Activated T-cell treated with anti-CD3 and anti-CD28 coated beads, Interleukin-2, amount 50 U/mL, for 24 hours (primary cell): Measurements from ENCODE around the gene JPH2.

ENCODE experiments used
- DNase-seq: peaks from one replicate; pipeline ENCODE4 v3.0.0-alpha.2; 2020
- H3K27ac Mint-ChIP-seq: 2 replicates; pipeline ENCODE4 v1.8.0; 2020; ENCODE audit warnings: mild to moderate bottlenecking, mixed read lengths
- H3K27me3 Mint-ChIP-seq: 2 replicates; pipeline ENCODE4 v1.8.0; 2020; ENCODE audit warnings: mixed read lengths
- H3K36me3 Mint-ChIP-seq: 2 replicates; pipeline ENCODE4 v1.8.0; 2020; ENCODE audit warnings: low read depth, mixed read lengths
- H3K4me1 Mint-ChIP-seq: 2 replicates; pipeline ENCODE4 v1.8.0; 2020; ENCODE audit warnings: low read depth, mixed read lengths
- H3K4me3 Mint-ChIP-seq: 2 replicates; pipeline ENCODE4 v1.8.0; 2020; ENCODE audit warnings: mild to moderate bottlenecking, moderate library complexity, mixed read lengths
- H3K9me3 Mint-ChIP-seq: 2 replicates; pipeline ENCODE4 v1.8.0; 2020; ENCODE audit warnings: mixed read lengths

Gene JPH2

DNA sequence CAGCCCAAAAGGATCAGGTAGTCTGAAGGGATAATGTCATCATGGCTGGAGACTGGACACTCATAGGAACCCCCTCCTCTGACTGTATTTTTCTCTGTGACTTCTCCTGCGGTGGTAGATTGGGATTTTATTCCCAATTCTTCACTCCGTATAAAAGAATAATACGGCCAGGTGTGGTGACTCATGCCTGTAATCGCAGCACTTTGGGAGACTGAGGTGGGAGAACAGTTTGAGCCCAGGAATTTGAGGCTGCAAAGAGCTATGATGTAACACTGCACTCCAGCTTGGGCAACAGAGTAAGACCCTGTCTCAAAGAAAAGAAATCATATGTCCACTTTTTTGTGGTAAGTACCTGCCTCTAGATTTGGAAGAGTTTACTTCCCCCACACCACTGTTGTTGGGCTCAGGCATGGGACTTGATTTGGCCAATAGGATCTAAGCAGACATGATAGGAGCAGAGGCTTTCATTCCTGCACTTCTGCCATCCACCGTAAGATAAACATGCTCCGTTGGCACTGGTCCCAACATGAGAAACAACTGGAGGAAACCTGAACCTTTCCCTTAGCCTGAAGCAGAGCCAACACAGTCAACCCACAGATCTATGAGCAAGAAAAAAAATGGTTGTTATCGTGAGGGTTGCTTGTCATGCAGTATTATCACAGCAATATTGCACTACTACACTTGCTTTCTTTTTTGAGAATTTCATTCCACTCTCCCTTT, 82.0 kb downstream of the JPH2 start:
- Mint-ChIP-seq H3K9me3 (peaks cover 17% of the 10 kb centered on the region), H3K4me3 (no peak overlapping the region), H3K27ac (no peak overlapping the region), H3K36me3 (no peaks in the 10 kb centered on the region), H3K27me3 (peaks cover 88% of the 10 kb centered on the region), H3K4me1 (no peaks in the 10 kb centered on the region)
- no peak for DNase-seq

DNA sequence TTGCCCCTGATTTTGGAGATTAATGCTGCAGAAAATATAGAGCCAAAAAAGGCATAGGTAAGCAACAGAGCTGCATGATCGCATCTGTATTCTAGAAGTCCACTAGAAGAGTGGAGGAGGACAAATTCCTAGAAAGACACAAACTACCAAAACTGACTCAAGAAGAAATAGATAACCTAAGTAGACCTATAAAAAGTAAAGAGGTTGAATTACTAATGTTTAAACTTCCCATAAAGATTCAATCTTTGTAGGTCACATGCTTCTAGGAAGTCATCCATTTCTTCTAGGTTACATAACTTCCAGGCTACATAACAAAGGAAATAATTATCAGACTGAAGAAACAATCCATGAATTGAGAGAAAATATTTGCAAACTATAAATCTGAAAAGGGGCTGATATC, 84.4 kb downstream of the JPH2 start:
- Mint-ChIP-seq H3K4me1 (no peaks in the 10 kb centered on the region), H3K27me3 (peaks cover 76% of the 10 kb centered on the region), H3K36me3 (no peaks in the 10 kb centered on the region), H3K9me3 (peaks cover 10% of the 10 kb centered on the region), H3K4me3 (no peak overlapping the region), H3K27ac (no peak overlapping the region)
- DNase-seq: no peak

DNA sequence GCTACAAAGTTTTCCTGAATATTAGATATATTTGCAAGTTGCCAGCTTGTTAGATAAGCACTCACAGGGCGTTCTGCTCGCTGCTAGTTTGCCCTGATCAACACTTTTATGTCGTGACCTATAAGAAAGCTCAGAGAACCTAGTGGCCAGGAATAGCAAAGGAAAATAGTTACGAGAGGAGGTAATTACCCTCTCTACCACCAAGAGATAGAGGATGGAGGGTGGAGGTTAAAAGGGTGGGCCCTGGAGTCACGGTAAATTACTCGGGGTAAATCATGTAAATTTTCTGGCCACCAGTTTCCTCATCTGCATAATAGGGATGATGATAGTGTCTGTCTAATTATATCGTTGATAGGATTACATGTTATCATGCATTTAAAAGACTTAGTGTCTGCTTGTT, 87.2 kb downstream of the JPH2 start:
- Mint-ChIP-seq H3K36me3 (no peaks in the 10 kb centered on the region), H3K4me3 (no peak overlapping the region), H3K9me3 (peaks cover 6% of the 10 kb centered on the region), H3K27ac (no peak overlapping the region), H3K27me3 (peaks cover 57% of the 10 kb centered on the region), H3K4me1 (no peaks in the 10 kb centered on the region)
- no peak for DNase-seq

DNA sequence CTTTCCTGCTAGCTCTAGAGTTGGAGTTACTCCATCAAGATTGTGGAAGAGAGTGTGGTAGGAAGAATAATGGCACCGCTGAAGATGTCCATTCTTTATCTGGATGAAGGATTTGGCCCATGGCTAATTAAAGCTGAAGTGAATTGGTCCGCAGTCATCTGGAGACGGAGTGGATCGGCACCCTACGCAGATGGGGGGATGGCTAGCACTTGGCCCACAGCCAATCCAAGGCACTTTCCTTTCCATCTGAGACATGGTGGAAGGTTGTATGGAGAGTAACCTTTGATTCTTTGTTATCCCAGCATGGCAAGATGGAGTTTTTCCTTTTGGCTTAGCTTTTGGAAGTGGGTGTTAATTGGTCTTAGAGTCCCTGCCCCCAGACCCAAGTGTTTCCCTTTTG, 88.3 kb downstream of the JPH2 start:
- Mint-ChIP-seq H3K27ac (no peak overlapping the region), H3K4me1 (no peaks in the 10 kb centered on the region), H3K9me3 (peaks cover 6% of the 10 kb centered on the region), H3K36me3 (no peaks in the 10 kb centered on the region), H3K27me3 (peaks cover 53% of the 10 kb centered on the region), H3K4me3 (no peak overlapping the region)
- DNase-seq: no peak

DNA sequence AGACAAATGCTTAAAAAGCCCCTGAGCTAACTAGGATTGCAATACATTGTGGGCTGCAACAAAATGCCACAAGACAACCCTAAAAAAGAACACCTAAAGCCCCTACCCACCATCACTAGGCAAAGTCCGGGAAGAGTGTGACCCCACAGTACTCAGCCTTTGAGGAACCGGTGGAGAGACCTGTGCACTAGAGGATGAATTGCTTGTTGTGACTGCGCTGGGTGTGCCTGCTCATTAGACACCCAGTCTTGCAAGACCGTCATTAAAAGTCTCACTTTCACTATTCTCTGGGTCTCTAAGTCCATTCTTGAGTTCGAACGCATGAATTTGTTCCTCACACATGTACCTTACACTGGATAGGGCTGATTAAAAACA, 88.7 kb downstream of the JPH2 start:
- Mint-ChIP-seq H3K4me3 (no peak overlapping the region), H3K36me3 (no peaks in the 10 kb centered on the region), H3K4me1 (no peaks in the 10 kb centered on the region), H3K9me3 (peaks cover 6% of the 10 kb centered on the region), H3K27me3 (peaks cover 51% of the 10 kb centered on the region), H3K27ac (no peak overlapping the region)
- no peak for DNase-seq

DNA sequence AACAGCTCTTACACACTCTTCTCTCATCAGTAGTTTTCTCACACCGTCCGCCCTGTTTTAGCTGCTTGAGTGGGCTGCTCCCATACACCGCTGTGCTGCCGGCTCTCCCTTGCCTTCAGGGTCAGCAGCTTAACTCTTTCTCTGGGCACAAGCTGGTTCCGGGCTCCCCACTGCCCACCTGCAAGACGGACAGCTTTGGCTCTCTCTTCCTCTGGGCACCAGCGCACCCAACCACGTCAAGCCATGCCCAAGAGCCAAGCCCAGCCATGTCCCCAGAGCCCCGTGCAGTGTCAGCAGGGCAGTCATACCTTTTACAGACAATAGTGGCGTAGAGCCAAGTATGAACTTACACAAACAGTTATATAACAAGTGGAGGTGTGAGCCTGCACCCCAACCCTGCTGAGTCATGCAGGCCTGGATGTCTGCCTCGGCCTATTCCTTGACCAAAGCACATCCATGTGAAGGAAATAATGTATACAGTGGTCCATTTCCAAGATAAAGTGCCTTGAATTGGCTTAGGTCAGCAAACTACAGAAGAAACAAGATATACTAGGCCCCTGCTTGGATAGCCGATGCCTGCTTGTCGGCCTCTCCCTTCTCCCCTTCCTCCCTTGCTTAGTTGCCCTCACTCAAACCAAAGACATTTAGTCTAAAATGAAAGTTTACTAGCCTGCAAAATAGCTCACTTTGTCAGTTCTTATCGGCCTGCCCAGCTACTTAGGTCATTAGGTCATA, 89.3 kb downstream of the JPH2 start:
- Mint-ChIP-seq H3K4me1 (no peaks in the 10 kb centered on the region), H3K36me3 (no peaks in the 10 kb centered on the region), H3K27me3 (peaks cover 52% of the 10 kb centered on the region), H3K9me3 (peaks cover 3% of the 10 kb centered on the region), H3K4me3 (no peak overlapping the region), H3K27ac (no peak overlapping the region)
- no peak for DNase-seq

DNA sequence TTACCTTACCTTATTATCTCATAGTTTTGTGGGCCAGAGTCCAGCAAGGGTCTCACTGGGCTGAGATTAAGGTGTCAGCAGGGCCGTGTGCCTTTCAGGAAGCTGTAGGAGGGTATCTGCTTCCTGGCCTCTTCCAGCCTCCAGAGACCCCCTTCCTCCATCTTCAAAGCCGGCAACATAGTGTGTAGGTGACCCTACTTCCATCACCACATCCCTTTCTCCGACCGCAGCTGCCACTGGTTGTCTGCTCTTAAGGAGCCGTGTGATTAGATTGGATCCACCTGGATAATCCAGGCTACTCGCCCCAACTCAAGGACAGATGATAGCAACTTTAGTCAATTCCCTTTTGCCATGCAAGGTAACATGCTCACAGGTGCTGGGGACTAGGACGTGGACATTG, 91.2 kb downstream of the JPH2 start:
- no peak for DNase-seq
- no peak overlapping the region for H3K27ac Mint-ChIP-seq
- H3K27me3 Mint-ChIP-seq: peaks cover 36% of the 10 kb centered on the region
- H3K4me3 Mint-ChIP-seq: no peak overlapping the region
- no peaks in the 10 kb centered on the region for H3K36me3 Mint-ChIP-seq
- H3K4me1 Mint-ChIP-seq: no peaks in the 10 kb centered on the region
- H3K9me3 Mint-ChIP-seq: no peaks in the 10 kb centered on the region

DNA sequence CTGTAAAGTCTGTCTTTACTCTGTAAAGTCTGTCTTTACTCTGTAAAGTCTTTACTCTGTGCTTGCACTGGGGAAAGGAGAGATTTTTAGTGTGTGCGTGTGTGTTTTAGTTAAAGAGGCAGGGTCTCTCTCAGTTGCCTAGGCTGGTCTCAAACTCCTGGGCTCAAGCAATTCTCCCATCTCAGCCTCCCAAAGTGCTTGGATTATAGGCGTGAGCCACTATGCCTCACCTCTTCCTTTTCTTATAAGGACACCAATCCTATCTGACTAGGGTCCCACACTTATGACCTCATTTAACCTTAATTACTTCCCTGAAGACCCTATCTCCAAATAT, 93.8 kb downstream of the JPH2 start:
- Mint-ChIP-seq H3K9me3 (no peaks in the 10 kb centered on the region), H3K27ac (no peak overlapping the region), H3K27me3 (peaks cover 19% of the 10 kb centered on the region)

DNA sequence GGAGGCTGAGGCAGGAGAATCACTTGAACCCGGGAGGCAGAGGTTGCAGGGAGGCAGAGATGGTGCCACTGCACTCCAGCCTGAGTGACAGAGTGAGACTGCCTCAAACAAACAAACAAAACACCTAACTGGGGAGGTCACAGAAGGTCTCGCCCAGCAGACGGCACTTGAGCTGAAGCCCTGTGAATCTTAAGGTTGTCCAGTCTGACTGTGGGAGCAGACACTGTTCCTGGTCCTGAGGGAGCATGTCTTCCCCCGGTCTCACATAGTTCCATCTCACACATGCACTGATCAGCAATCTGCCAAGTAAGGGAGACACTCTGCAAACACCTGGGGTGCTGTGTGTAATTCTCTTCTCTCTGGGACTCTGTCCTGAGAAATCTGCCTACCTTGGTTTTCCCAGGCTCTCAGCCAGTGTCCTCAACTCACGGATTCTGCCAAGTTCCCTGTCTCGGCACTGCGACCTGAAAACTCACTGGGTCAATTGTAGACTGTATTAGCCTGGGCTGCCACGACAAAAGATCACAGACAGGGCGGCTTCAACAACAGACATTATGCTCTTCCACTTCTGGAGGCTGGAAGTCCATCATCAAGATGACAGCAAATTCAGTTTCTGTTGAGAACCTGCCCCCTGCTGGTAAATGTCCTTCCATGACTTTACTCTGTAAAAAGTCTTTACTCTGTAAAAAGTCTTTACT, 94.3 kb downstream of the JPH2 start:
- Mint-ChIP-seq H3K4me1 (no peaks in the 10 kb centered on the region), H3K9me3 (no peaks in the 10 kb centered on the region), H3K36me3 (no peaks in the 10 kb centered on the region), H3K27me3 (peaks cover 18% of the 10 kb centered on the region), H3K4me3 (no peak overlapping the region), H3K27ac (no peak overlapping the region)
- DNase-seq: no peak

More for the DNA sequence above, 93.8 kb downstream of the JPH2 start:
- Mint-ChIP-seq H3K36me3 (no peaks in the 10 kb centered on the region), H3K4me3 (no peak overlapping the region), H3K4me1 (no peaks in the 10 kb centered on the region)
- no peak for DNase-seq

DNA sequence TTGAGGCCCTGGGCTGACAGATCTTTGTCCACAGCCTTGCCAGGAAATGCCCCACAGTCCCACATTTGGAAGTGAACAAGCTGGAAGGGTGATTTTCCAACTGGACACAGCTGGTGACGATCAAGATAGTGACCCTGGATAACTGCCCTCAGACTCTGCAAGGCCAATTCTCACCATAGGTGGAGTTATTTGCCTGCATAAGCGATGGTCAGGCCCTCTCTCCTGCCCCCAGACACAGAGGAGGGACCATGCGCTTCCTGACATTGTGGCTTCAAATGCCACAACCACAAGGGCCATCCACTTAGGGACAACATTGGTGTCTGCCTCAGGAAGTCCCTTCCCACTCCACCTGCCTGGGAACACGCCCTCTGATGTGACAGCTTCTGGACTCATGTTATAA, 96.0 kb downstream of the JPH2 start:
- no peak overlapping the region for H3K27ac Mint-ChIP-seq
- DNase-seq: no peak
- H3K27me3 Mint-ChIP-seq: peaks cover 14% of the 10 kb centered on the region
- H3K36me3 Mint-ChIP-seq: no peaks in the 10 kb centered on the region
- H3K4me3 Mint-ChIP-seq: no peak overlapping the region
- no peaks in the 10 kb centered on the region for H3K9me3 Mint-ChIP-seq
- H3K4me1 Mint-ChIP-seq: no peaks in the 10 kb centered on the region

DNA sequence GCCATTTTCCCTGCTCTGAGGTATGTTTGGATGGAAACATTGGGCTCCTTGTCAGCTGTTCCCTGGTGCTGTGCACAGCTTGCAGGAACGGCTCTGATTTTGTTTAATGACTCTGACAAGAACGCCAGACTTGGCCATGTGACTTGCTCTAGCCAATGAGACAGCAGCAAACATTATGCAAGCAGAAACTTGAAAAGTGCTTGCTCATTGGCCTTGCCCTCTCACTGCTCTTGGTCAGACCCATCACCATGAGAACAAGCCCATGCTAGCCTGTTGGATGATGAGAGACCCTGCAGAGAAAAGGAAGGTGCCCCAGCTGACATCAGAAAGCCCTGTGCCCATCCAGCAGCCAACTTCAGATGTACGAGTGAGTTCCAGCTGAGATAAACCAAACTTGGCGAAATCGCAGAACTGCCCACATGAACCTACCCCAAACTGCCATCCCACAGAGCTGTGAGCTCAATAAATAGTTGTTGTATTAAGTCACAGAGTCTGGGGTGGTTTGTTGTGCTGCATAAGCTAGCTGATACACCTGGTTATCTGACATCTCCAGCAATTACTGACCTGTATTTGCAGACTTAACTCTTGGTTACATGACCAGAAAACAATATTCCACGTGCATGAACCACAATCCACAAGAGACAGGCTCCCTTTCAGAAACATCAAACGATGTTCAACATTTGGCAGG, 96.9 kb downstream of the JPH2 start:
- no peaks in the 10 kb centered on the region for H3K4me1 Mint-ChIP-seq
- no peaks in the 10 kb centered on the region for H3K36me3 Mint-ChIP-seq

DNA sequence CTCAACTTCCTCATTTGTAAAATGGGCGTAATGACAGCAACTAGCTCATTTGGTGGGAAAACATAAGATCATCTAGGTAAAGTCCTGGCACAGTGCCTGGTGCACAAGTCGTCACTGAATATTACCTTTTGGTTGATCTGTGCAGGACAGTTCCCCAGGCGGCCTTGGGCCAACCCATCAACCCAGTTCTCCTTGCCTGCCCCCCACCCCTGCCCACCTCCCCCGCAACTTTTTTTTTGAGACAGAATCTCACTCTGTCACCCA, 99.2 kb downstream of the JPH2 start:
- H3K4me3 Mint-ChIP-seq: no peak overlapping the region
- peaks cover under 1% of the 10 kb centered on the region for H3K27me3 Mint-ChIP-seq
- H3K9me3 Mint-ChIP-seq: no peaks in the 10 kb centered on the region
- H3K4me1 Mint-ChIP-seq: no peaks in the 10 kb centered on the region
- H3K27ac Mint-ChIP-seq: no peak overlapping the region
- H3K36me3 Mint-ChIP-seq: no peaks in the 10 kb centered on the region
- no peak for DNase-seq

More for the DNA sequence above, 96.9 kb downstream of the JPH2 start:
- no peak overlapping the region for H3K4me3 Mint-ChIP-seq
- H3K9me3 Mint-ChIP-seq: no peaks in the 10 kb centered on the region
- peaks cover 14% of the 10 kb centered on the region for H3K27me3 Mint-ChIP-seq
- no peak for DNase-seq
- H3K27ac Mint-ChIP-seq: no peak overlapping the region

DNA sequence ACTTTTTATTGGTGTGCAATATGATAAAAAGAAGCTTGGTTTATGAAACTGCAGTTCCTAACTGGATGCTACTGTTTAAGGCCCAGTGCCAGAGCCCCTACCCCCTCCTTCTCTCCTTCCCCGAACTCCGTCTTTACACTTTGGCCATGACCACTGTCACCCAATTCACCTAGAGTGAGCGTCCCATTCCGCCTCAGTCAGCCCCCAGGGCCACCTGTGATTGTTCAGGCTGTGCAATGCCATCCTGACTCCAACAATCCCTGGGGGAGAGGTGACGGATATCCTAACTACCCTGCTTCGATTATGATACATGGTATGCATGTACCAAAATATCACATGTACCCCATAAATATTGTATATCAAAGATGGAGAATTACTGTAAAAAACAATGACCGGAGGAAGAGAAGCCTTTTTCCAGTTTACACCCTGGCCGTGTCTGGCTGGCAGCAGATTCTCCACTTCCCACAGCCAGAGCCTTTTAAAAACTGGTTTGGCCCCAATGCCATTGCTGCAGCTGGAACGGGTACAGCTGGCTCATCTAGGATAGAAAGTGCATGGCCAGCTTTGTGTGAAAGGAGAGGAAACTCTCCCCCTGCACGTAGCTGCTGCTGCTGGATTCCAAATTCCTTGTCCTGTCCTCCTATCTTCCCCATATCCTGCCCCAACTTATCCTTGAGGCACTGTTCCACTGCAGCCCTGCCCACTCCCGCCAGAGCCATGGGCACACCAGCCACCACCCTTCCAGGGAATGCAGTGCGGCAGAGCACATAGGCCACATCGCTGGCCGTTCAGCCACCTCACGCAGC, 99.7 kb downstream of the JPH2 start:
- no peak for DNase-seq
- Mint-ChIP-seq H3K9me3 (no peaks in the 10 kb centered on the region), H3K27me3 (no peaks in the 10 kb centered on the region), H3K4me3 (no peak overlapping the region), H3K27ac (no peak overlapping the region), H3K4me1 (no peaks in the 10 kb centered on the region), H3K36me3 (no peaks in the 10 kb centered on the region)

DNA sequence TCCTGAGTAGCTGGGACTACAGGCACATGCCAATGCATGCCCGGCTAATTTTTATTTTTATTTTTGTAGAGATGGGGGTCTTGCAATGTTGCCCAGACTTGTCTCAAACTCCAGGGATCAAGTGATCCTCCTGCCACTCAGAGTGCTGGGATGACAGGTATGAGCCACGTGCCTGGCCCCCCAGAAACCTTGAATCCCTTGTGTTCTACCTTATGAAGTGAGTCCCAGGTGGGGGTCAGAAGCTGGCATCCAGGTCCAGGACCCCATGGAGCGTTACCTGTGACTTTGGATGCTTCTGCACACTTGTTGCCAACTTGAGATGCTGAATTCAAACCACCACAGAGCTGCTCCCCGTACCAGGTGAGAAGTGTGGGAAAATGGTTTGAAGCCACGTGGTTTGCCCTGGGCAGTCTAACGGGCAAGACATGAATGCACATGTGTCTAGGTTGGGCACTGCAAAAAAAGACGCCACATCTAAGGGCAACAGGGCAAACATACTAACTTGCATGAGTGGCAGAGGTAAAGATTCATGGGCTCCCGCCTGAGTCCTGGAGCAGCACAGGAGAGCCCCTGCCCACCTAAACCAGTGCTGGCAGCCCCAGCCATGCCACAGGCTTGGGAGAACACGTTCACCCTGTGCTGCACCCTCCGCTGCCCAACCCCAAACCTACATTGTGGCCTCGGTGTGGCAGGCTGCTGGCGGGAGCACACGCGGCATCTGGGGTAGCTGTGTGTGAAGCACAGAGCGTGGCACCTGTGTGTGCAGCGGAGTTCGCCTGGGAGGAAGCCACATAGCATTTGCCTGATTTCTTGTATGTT, 101.2 kb downstream of the JPH2 start:
- no peaks in the 10 kb centered on the region for H3K9me3 Mint-ChIP-seq
- H3K27me3 Mint-ChIP-seq: no peaks in the 10 kb centered on the region
- H3K27ac Mint-ChIP-seq: no peak overlapping the region
- no peak overlapping the region for H3K4me3 Mint-ChIP-seq
- peaks cover 1% of the 10 kb centered on the region for H3K4me1 Mint-ChIP-seq
- H3K36me3 Mint-ChIP-seq: no peaks in the 10 kb centered on the region
- DNase-seq: no peak
